Measurements from ENCODE around the gene CCDC146.
"Not testable (repeated sequence)": the region's sequence is repeated elsewhere in the genome, so short reads cannot be mapped to it uniquely, and the experiment has no call there.

Gene CCDC146

GRCh38 chr7:77128582-77129410 is 6.4 kb downstream of the CCDC146 start:
- not testable (repeated sequence) for H3K4me3 ChIP-seq (ENCODE audit: low read depth, low read length)
- DNase-seq (ENCODE audit: low read depth), result peak; percentile 49

- not testable (repeated sequence) for DNase-seq (ENCODE audit: low read depth); H3K4me3 ChIP-seq (ENCODE audit: low read depth, low read length)
These were observed 9.4 kb downstream of the CCDC146 start for GRCh38 chr7:77131781-77132180.

DNA sequence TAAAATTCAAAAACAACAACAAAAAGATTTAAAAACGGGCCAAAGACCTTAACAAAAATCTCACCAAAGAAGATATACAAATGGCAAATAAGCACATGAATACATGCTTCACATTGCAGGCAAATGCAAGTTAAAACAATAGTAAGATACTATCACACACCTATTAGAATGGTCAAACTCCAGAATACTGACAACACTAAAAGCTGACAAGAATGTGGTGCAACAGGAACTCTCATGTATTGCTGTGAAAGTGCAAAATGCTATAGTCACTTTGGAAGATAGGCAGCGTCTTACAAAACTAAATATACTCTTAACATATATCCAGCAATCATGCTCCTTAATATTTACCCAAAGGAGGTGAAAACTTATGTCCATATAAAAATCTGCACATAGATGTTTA is 16.3 kb downstream of the CCDC146 start:
- H3K4me3 ChIP-seq (ENCODE audit: low read depth, low read length); DNase-seq (ENCODE audit: low read depth): not testable (repeated sequence)

DNA sequence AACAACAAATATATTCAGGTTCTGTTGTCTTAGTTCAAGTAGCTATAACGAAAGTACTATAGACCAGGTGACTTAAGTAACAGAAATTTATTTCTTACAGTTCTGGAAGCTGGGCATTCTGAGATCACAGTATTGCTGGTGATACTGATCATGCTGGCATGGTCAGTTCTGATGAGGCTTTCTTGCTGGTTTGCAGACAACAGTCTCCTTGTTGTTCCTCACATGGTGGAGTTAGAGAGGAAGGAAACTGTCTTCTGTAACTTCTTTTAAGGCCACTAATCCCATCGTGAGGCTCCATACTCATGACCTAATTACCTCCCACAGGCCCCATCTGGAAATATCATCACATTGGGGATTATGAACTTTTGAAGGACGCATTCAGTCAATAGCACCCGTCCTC is 17.9 kb downstream of the CCDC146 start:
- H3K4me3 ChIP-seq (ENCODE audit: low read depth, low read length); DNase-seq (ENCODE audit: low read depth): not testable (repeated sequence)

DNA sequence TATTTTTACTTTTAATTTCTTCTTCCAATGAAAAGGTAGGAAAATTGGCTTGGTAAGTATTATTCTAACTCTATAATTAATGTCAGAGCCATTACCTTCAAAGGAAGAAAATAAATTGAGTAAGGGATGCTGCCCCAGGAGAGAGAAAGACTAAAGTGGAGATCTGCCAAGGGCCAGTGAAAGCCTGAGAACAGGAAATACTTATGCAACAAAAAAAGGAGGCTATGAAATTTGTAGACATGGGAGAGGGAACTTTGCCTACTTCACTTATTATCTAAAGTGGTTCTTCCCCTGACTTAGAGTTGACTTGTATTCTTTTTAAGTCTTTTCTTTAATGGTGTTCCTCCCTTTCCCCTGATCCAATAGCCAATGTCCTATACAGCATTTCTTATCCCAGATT is 29.8 kb downstream of the CCDC146 start:
- not testable (repeated sequence) for DNase-seq (ENCODE audit: low read depth); H3K4me3 ChIP-seq (ENCODE audit: low read depth, low read length)

- DNase-seq (ENCODE audit: low read depth), result peak; percentile 1
- not testable (repeated sequence) for H3K4me3 ChIP-seq (ENCODE audit: low read depth, low read length)
These were observed 32.6 kb downstream of the CCDC146 start for GRCh38 chr7:77154917-77155464.

- DNase-seq (ENCODE audit: low read depth), result peak; percentile 2
- H3K4me3 ChIP-seq (ENCODE audit: low read depth, low read length), result not testable (repeated sequence)
These were observed 33.4 kb downstream of the CCDC146 start for GRCh38 chr7:77155601-77156377.

- DNase-seq (ENCODE audit: low read depth), result not testable (repeated sequence)
These were observed 34.6 kb downstream of the CCDC146 start for GRCh38 chr7:77157034-77157433.

GRCh38 chr7:77157446-77157845 is 35.0 kb downstream of the CCDC146 start:
- TF ChIP-seq CTCF (IDR thresholded peaks at IDR 0.05; ENCODE audit: insufficient read depth, low read depth, low read length, missing control alignments), result no peak
- DNase-seq (ENCODE audit: low read depth), result peak; percentile 56
- peak overlapping the region; percentile 22; the same call in 1 of the 2 replicates for H3K4me3 ChIP-seq (ENCODE audit: low read depth, low read length)

More at GRCh38 chr7:77157034-77157433, 34.6 kb downstream of the CCDC146 start:
- not testable (repeated sequence) for H3K4me3 ChIP-seq (ENCODE audit: low read depth, low read length)

DNA sequence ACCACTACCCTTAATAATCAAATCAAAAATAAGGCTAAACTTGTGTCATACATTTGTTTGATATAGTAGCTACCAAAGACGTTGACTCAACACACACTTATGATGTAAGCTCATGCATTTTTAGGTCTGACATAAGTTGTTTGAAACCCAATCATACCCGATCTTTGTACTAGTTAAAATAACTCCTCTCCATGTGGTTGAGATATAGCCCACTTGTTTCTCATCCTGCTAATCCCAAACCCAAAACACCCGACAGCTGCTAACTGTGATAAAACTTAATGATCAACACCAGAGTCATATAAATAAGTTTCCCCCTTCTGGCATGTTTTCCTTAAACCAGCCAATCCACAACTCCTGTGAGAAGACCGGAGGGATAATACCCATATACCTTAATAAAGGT is 48.7 kb downstream of the CCDC146 start:
- not testable (repeated sequence) for DNase-seq (ENCODE audit: low read depth); H3K4me3 ChIP-seq (ENCODE audit: low read depth, low read length)

- H3K4me3 ChIP-seq (ENCODE audit: low read depth, low read length); DNase-seq (ENCODE audit: low read depth): not testable (repeated sequence)
These were observed 50.2 kb downstream of the CCDC146 start for GRCh38 chr7:77172437-77173172.

DNA sequence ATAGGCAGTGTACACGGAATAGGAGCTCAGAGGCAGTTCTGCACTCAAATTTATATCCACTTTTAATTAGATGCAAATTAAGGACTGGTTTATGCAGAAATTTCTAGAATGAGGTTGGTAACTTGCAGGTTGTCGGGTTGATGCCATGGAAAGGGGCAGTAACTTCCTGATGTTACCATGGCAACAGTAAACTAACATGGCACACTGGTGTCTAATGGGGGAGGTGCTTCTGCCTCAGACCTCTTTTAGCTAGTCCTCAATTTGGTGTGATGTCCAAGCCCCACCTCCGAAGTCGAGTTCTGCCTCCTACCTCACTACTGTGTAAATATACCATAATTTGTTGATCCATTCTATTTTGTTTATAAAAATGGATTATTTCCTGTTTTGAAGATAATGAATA is 52.0 kb downstream of the CCDC146 start:
- not testable (repeated sequence) for H3K4me3 ChIP-seq (ENCODE audit: low read depth, low read length); DNase-seq (ENCODE audit: low read depth)

DNA sequence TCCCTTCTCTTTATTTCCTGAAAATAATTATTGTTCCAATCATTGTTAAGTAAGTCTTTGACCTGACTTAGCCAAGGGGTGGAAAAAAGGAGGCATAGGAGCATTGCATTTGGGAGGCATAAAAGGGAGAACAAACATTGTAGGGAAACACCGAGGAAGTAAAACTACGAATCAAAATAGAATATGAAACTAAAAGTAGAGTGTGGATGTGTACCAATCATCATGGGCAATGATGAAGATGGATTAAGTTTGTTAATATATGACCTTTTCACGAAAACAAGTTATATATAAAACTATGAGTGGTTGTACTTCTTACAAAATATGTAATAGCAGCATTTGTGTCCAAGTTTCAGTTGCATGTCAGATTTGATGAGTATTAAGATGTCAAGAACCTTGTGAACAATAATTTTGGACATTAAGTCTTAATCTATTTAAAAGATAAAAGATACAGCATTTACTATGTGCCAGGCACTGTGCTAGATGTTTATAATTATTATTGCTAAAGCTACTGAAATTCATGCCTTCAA is 52.9 kb downstream of the CCDC146 start:
- not testable (repeated sequence) for H3K4me3 ChIP-seq (ENCODE audit: low read depth, low read length); DNase-seq (ENCODE audit: low read depth)

DNA sequence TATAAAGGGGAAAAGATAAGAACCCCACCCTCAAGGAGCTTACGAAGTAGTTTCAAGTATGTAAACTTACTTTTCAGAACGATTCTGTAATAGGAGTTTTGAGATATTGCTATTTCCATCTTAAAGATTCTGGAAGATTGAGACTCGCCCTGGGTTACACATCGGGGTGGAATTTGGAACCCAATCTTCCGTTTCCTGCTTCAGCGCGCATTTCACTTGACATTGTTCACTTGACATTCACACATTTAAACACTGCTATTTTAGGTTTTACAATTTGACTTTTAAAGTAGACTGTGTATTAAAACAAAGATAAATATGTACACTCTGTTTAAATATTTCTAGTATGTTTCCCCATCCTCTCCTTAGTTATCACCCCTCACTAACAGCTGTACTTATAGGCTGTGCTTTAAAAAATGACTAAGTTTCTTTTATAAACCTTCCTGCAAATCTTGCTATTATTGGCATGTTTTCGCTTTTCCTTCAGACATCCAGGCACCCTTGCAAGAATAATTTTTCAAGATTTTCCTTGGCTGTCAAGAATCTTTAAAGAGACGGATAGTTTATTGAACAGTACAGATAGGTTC is 55.0 kb downstream of the CCDC146 start:
- H3K4me3 ChIP-seq (ENCODE audit: low read depth, low read length); DNase-seq (ENCODE audit: low read depth): not testable (repeated sequence)

- not testable (repeated sequence) for H3K4me3 ChIP-seq (ENCODE audit: low read depth, low read length); DNase-seq (ENCODE audit: low read depth)
These were observed 55.6 kb downstream of the CCDC146 start for GRCh38 chr7:77178024-77178423.

Measured in GM12865 (cell line).